GM19468 (cell line): Measurements from ENCODE around the gene VAV1.
"Not testable (repeated sequence)": the region's sequence is repeated elsewhere in the genome, so short reads cannot be mapped to it uniquely, and the experiment has no call there.

Experiments
- ATAC-seq: cut with Tn5 transposase; IDR thresholded peaks from one replicate; pipeline ENCODE4 v1.9.1; 2021; ENCODE audit warnings: mild to moderate bottlenecking, moderate library complexity, moderate number of reproducible peaks; ENCODE audit not compliant: unreplicated experiment; ENCODE audit errors: extremely low read depth

Gene VAV1

DNA sequence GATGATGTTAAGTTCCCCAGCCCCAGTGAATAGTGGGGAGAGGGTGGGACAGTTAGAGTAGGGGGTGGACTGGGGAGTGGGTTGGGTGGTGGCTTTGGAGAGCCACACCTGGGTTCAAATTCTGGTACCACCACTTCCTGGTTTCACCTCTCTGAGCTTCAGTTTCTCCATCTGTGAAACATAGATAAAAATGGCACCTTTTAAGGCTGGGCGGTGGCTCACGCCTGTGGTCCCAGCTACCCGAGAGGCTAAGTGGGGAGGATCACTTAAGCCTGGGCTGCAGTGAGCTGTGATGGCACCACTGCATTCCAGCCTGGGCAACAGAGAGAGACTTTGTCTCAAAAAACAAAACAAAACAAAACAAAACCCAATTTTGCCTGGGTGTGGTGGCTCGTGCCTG lies 5.9 kb downstream of the VAV1 start:
- ATAC-seq = no peak

DNA sequence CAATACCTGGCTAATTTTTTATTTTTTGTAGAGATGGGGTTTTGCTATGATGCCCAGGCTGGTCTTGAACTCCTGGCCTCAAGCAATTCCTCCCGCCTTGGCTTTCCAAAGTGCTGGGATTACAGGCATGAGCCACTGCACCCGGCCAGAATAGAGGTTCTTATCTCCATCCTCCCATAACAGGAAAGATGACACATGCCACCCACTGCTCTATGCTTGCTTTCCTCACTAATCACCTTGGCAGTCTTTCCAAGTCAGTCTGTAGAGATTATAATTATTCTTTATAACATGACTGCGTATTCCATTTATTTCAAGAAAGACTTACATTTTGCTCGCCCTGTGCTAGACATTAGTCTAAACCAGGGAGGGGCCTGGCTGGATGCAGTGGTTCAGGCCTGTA lies 6.7 kb downstream of the VAV1 start:
- ATAC-seq = no peak

DNA sequence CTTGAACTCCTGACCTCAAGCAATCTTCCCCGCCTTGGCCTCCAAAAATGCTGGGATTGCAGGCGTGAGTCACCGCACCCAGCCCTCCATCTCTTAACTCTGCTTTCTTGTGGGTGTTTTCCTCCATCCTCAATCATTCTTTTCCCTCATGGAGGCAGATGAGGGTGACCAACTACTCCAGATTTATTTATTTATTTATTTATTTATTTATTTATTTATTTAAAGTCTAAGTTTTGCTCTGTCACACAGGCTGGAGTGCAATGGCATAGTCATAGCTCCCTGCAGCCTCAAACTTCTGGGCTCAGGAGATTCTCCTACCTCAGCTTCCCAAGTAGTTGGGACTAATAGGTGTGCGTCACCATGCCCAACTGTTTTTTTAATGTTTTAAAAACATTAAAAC lies 14.9 kb downstream of the VAV1 start:
- ATAC-seq = no peak

DNA sequence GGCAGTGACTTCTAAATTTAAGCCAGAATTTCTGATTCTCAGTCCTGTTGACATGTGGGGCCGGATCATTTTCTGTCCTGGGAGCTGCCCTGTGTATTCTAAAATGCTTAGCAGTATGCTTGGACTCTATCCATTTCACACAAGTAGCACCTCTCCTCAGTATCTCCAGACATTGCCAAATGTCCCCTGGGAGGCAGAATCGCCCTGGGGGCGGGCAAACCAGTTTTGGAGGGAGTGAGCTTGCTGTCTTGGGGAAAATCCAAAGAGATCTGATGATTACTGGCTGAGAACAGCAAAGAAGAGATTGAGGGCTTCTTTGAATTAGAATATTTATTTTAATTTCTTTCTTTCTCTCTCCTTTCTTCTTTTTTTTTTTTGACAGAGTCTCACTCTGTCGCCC lies 16.4 kb downstream of the VAV1 start:
- ATAC-seq = no peak

DNA sequence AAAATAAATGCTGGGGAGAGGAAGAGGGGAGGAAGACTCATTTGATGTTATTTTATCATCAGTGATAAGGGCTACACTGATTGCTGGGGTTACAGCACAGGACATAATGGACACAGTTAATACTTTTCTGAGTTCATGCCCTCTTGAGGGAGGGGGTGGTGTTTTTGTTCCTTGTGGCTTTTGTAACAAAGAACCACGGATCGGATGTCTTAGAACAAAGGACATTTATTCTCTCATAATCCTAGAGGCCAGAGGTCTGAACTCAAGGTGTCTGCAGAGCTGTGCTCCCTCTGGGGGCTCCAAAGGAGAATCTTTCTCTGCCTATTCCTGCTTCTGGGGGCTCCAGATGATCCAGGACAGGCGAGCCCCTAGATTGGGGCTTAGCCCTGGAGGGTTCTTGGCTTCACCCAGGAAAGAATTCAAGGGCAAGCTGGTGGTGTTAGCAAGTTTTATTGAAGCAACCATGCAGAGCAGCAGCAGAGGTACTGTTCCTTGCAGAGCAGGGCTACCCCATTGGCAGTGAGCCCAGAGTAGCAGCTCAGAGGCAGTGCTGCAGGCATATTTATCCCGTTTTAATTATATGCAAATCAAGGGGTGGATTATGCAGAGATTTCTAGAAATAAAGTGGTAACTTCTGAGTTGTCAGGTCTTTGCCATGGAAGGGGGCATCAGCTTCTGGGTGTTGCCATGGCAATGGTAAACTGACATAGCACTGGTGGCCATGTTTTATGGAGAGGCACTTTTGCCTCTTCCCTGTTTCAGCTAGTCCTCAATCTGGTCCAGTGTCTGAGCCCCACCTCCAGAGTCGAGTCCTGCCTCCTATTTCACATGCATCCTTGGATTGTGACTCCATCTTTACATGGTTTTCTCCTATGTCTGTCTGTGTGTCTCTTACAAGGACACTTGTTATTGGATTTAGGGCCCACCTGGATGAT lies 18.0 kb downstream of the VAV1 start:
- no peak for ATAC-seq

DNA sequence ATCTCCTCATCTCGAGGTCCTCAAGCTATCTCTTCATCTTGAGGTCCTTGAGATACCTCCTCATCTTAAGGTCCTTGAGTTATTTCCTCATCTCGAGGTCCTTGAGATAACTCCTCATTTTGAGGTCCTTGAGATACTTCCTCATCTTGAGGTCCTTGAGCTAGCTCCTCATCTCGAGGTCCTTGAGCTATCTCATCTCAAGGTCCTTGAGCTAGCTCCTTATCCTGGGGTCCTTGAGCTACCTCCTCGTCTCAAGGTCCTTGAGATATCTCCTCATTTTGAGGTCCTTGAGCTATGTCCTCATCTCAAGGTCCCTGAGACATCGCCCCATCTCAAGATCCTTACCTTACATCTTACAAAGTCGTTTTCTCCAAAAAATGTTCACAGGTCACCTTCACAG lies 18.7 kb downstream of the VAV1 start:
- no peak for ATAC-seq

DNA sequence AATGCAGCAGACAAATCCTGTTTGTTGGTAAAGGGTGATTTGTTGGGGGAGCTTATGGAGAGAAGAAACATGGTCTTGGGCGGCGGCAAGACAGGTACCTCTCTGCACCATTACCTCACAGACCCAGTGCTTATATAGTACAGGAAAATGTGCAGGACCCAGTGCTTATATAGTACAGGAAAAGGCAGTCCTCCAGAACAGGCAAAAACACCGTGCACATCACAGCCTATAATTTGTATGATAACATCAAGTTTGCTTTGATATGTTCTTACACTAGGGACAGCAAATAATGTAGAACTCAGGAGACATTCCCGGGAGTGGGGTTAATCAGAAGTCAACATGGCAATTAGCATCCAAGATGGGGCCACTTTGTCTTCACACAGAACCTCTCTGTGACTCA lies 20.9 kb downstream of the VAV1 start:
- no peak for ATAC-seq

DNA sequence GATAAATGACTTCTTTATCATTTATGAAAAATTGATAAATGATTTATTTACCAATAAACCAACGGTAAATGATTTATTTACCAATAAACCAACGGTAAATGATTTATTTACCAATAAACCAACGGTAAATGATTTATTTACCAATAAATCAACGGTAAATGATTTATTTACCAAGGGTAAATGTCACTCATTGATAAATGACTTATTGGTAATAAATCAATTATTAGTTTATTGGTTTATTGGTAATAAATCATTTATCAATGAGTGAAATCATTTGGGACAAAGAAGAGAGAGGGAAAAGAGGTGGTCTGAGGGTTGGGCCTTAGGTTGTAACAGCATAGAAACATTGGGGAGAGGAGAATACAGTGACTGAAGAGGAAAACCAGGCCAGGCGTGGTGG lies 21.5 kb downstream of the VAV1 start:
- no peak for ATAC-seq

DNA sequence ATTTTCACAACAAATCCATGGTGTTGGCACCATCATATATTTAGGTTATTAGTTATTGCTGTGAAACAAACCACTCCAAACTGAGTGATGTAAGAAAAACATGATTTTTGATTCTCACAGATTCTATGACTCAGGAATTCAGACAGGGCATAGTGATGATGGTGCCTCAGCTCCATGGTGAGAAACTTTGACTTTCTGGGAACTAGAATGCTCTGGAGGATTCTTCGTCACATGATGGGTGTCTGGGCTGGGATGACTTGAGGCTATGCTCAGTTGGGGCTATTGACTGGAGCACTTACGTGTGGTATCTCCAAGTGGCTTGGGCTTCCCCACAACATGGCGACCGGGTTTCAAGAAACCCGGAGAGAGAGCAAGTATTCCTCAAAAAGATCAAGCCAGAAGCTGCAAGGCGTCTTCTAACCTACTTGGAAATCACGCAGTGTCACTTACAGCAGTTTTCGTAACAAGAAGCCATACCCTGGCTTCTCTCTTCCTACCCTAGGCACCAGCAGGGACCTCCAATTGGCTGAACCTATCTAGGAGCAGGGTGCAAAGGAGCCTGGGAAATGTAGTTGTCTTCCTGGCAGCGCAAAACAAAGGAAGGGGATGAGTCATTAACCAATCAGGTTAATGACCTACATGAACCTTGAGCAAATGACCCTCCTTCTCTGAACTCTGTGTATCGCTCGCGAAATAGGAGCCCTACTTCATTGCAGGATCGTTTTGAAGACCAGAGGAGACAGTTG lies 22.4 kb downstream of the VAV1 start:
- ATAC-seq = no peak

DNA sequence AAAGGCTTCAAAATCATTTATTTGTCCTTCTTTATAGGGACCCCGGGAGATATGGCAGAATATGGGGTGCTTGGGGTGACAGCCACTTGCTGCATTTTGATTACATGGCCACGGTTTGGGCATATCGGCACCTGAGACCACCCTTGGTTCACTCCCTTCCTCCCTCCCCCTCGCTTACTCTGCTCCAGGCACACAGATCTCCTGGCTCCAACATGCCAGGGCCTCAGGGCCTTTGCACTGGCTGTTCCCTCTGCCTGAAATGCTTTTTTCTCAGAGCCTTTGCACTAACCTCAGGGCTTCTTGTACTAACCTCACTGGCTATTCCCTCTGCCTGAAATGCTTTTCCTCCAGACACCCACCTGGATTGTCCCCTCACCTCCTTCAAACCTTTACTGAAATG lies 23.8 kb downstream of the VAV1 start:
- no peak for ATAC-seq

DNA sequence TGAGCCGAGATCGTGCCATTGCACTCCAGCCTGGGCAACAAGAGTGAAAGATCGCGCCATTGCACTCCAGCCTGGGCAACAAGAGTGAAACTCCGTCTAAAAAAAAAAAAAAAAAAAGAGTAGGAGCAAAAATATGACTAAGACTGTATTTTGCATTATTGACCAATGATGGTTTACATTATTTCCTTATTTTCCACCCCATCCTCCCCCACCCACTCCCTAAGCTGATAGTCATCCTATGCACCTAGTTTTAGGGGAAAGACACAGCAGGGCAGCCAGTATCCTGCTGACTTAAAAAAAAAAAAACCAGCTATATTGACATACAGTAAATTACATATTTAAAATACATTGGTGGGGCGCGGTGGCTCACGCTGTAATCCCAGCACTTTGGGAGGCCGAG lies 25.1 kb downstream of the VAV1 start:
- ATAC-seq = no peak

DNA sequence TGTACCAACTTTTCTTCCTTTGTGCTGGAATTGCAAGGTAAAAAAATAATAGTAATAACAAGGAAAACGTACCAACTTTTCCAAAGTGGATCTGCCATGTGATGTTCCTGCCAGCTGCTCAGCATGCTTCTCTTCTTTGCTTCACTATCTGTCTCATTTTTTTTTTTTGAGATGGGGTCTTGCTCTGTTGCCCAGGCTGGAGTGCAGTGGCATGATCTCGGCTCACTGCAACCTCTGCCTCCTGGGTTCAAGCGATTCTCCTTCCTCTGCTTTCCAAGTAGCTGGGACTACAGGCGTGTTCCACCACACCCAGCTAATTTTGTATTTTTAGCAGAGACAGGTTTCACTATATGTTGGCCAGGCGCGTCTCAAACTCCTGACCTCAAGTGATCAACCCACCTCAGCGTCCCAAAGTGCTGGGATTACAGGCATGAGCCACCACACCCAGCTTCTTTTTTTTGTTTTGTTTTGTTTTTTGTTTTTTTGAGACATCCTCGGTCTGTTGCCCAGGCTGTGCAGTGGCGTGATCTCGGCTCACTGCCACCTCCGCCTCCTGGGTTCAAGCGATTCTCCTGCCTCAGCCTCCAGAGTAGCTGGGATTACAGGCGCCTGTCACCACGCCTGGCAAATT lies 27.8 kb downstream of the VAV1 start:
- not testable (repeated sequence) for ATAC-seq

DNA sequence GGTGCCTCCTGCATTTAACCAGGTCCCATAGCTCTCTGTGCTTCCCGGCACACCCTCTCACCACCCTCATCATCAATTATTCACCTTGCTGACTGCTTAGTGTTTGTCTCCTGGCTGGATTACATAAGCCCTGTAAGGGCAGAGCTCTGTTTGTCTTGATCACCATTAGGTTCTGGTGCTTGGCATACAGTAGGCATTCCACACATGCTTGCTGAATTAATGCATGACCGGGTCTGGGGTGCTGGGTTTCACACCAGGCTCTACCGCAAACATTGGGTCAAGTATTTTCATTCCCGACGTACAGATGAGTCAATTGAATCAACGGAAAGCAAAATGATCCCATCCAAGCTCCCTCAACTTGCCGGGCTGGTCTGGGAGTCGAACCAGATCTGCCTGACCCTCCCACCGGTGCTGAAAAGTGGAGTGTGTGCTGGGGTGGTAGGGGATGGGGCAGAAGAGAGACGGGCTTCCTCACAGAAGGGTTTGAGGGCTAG lies 28.5 kb downstream of the VAV1 start:
- no peak for ATAC-seq

DNA sequence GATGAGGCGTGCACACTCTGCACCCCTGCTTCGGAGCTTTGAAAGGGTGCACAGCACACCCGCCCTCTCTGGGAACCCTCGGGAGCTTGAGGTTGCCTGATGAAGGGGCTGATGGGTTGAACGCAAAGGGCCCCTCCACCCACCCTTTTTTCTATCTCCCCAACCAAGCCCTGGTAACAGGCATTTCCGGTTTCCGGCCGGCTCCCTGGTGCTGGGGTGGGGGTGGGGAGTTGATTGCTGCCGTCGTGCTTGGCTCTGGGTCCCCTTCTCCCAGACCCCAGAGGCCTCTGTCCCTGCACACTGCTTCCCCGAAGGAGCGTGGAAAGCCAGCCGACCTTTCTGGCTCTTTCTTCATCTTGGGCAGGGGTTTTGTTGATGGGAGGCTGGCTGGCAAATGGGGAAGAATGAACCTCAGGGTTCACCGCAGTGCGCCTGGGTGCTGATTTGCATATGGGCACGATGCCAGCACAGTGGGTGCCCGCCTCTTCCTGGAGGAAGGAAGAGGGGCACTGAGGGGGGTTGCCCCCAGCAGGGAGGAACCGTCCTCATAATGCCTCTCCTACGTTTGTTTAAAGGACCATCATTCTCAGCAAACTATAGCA lies 29.1 kb downstream of the VAV1 start:
- no peak for ATAC-seq

DNA sequence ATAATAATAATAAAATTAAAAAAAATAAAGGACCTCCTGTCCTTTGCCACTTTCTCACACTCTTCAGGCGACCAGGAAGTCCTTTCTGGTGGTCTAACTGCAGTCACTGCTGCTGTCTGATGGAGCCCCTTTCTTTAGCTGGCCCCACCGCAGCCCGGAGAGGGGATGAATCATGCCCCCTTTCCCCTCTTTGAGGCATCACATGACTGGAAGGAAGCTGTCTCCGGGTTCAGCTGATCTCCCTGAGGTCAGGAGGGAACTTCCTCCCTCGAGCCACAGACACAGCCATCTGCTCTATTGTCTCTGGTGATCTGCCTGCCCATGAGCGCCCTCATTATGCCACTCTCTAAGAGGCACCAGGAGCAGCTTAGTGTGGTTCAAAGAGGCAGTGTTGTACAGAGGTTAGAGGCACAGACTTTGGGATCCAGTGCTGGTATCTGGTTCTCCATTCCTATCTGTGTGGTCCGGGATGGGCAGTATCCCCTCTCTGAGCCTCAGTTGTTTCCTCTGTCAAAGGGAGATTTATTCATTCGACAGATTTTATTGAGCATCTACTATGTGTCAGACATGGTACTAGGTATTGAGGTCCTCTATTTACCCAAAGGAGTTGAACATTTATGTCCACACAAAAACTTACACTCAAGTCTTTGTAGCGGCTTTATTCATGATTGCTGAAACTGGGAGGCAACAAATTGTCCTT lies 30.0 kb downstream of the VAV1 start:
- no peak for ATAC-seq

DNA sequence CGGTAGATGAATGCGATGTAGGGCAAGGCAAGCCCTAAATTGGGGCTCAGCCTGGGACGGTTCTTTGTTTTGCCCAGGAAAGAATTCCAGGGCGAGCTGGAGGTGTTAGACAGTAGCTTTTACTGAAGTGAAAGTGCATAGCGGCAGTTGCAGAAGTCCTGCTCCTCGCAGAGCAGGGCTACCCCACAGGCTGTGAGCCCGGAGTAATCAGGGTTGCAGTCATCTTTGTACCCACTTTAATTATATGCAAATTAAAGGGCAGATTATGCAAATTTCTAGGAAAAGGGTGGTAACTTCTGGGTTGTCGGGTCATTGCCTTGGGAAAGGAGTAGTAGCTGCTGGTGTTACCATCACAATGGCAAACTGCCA lies 30.5 kb downstream of the VAV1 start:
- no peak for ATAC-seq

DNA sequence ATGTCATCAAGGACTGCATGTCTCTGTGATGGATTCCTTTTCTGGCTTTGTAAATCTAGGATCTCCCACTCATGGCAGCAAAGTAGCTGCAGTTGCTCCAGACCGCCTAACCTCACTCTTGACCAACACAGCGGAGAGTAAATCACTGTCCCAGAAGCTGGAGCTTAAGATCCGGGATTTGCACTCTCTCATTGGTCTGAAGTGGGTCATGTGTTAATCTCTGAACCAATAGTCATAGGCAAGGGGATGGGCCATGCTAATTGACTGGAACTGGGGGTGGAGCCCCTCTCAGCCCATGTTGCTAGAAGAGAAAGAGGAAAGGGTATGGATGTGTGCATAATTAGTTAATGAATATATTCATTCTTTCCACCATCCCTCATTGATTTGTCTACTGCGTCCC lies 34.0 kb downstream of the VAV1 start:
- no peak for ATAC-seq

DNA sequence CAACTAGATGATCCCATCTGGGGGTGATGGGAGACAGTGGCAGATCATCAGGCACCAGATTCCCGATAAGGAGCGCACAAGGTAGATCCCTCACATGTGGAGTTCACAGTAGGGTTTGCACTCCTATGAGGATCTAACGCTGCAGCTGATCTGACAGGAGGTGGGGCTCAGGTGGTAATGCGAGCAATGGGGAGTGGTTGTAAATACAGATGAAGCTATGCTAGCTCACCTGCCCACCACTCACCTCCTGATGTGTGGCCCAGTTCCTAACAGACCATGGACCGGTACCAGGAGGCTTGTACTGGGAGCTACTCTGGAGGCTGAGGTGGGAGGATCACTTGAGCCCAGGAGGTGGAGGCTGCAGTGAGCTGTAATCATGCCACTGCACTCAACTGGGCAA lies 34.8 kb downstream of the VAV1 start:
- no peak for ATAC-seq

DNA sequence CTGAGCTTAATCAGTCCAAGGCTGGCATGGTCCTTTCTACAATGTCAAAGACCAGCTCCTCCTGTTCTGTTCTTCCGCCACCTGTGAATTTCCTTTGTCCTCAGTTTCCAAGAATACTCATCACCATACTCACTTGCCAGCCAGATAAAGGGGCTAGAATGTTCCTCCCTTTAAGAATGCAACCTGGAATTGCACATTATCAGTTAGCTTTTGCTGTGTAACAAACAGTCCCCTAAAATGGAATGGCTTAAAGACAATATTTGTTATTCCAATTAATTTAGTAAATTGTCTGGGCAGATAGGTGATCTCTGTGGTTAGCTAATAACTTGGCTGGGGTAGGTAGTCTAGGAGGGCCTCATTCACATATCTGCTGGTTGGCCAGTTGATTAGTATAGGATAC lies 36.0 kb downstream of the VAV1 start:
- ATAC-seq = no peak

DNA sequence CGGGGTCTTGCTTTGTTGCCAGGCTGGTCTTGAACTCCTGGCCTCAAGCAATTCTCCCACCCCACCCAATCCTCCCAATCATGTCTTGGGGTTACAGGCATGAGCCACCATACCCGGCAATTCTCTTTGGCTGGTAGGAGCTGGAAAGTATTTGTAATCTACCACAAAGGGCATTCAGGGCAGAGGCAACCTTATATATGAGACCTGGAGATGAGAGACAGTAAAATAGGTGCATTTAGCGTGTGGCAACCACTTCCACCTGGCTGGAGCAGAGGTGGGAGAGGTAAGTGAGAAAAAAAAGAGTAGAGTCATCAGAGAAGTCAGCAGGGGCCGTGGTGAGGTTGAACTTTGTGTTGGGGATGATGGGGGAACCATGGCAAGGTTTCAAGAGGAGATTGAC lies 36.8 kb downstream of the VAV1 start:
- no peak for ATAC-seq
